ENCODE results near the gene ATP6V0E2.

Gene ATP6V0E2

DNA sequence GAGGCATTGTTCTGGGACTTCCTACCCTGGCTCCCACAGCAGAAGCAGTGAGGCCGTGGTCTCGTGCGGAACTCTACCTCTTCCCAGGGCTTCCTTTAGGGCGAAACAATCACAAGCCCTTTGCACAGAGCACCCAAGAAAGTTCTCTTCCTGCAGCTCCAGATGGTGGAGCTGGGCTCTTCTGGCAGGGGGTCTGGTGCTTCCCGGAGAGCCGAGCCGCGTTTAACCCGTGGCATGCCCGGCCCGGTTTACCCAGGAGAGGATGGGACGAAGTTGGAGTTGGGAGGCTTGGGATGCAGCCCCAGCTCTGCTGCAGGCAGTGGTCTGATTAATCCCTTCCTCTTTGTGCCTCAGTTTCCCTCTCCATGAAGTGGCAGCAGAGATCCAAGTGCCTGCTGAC lies 9.0 kb upstream of the ATP6V0E2 start:
- DNase-seq, result no peak

DNA sequence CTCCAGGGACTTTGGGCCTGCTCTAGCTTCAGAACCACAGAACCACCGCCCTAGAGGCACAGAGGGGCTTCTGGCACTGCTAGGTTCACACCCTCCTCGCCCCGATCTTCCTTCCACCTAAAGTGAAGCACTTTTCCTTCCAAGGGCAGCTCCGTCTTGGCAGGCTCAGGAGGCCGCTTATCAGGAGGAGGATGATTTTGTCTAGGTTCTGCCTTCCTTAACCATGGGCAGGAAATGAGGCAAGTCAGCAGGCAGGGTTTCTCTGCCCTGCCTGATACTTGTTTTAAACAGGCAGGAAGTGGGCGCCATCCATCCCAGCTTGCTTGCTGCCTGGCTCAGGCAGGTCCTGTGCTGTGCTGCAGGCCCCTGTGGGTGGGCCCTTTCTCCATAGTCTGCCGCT lies 8.3 kb upstream of the ATP6V0E2 start:
- peak; percentile 36 for DNase-seq

DNA sequence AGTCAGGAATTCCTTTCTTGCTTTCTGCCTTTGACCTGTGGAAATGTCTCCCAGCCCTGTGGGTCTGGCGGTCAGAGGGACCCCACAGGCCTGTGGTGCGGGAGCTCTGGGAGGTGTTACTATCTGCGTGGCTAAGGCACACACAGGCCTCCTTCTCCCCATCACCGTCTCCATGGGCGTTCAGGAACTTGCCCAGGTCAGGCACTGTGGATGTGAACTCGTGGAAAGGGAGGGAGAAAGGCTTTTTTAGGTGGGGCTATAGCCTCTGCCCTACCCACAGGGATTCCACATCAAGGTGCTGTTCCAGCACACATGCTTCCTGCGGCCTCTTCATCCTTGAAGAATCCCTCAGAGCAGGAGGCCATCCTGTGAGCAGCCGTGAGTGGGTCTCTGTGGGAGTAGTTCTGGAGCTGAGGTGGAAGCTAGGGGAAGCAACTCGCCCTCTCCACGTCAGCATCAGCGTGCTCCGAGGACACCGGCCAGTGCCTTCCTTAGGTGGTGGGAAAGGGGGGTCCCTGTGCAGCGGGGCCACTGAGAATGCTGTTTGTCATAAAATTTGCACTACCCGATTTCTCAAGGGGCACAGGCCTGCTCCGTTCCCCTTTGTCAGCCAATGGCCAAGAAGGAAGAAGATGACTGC lies 7.5 kb upstream of the ATP6V0E2 start:
- no peak for DNase-seq

DNA sequence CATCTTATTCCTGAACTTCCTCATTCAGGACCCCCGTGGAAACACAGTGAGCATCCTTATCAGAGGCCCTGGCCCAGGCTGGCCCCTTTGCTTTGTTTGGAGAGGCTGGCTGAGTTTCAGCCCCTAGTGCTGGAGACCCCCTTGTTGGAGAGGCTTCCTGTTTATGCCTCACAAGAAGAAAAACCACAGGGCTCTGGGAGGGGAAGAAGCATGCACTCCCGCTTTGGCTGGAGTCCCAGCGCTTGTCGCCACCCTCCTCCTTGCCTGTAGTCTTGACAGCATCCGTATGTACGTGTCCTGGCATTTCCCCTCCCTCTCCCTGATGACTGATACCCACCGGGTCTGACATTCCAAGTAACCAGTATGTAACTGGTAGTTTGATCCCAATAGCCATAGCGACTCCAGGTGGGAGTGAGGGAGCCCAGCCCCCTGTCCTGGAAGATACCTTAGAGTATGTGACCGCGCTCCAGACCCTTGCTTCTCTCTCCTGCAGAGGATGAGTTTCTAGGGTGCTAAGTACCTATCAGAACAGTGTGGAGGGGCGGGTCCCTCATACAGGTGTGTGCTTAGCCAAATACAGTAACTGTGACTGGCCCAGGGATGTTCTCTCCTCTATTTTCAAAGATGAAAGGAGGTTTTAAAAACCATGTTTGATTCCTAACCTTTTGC lies 6.9 kb upstream of the ATP6V0E2 start:
- DNase-seq, result peak; percentile 24

DNA sequence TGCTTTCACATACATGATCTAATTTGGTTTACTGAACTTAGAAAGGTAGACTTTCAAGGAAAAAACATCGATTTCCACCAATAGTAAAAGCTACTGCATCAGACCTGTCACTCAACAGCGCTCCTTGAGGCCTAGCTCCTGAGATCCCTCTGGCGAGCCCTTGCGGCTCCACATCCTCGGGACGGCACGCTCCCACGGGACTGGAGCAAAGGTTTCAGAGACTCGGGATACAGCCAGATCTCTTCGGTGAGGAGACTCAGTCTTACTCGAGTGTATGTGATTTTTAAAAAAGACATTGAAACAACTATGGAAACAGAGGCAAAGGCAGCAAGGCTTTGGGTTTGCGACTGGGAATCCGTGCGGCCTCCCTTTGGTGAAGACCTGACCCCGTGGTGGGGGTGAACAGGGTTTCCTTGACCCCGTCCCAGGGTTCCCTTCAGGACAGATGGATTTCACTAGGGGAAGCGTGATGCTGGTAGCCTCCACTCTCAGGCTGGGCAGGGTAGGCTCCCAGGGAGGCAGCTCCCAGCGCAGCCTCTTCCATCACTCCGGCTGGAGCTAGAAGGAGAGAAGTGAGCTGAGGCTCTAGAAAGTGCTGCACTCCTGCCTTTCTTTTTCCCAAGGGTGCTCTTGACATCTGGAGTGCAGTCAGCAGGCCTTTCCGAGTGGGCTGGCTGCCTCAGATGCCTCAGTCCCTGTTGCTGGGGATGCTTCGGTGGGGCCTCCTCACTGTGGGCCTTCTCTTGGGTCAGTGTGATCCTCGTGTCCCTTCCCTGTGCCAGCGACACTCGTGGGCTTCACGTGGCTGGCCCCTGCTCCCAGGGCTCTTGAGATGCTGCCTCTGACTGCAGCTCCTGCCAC lies 5.8 kb upstream of the ATP6V0E2 start:
- no peak for DNase-seq

DNA sequence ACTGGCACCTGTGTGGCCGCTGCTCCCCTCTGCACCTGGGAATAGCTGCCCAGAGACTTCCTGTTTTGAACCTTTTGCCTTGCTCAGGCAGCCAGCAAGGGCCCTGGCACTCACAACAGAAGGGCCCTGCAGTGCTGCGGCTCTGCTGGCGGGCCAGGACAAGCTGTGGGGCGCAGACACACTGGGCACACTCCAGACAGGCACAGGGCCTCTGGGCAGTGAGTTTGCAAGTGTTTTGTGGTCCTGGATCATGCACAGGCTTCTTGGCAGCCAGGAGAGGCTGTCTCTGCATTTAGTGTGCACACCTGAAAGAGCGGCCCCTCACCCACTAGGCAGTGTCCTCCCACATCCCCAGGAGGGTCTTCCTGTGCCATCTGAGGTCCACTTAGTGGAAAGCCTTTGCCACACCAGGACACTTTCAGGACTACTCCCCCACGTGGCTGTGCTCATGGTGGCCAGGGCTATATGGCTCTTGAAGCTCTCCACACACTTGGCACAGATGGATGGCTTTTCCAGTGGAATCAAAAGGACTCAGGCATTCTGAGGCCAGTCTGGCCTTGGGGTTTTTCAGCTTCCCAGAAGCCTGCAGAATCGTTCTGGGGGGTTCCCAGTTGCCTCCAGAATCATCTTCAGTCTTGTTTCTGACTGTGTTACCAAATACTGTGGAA lies 5.0 kb upstream of the ATP6V0E2 start:
- DNase-seq, result no peak

DNA sequence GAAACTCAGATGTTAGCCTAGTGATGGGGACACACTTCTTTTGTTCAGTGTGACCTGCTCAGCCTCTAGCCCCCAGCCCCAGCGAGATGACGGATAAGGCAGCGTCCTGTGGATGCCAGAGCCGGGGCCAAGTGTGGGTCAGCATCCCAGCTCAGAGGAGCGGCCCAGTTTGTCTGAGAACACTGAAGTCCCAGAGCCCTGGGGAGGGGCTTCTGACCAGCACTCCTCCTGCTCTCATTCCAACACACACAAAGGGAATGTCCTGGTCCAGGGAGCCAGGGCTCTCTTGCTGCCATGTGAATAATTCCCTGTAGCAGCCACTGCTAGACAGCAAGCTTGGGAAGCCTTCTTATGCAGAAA lies 4.5 kb upstream of the ATP6V0E2 start:
- no peak for DNase-seq

DNA sequence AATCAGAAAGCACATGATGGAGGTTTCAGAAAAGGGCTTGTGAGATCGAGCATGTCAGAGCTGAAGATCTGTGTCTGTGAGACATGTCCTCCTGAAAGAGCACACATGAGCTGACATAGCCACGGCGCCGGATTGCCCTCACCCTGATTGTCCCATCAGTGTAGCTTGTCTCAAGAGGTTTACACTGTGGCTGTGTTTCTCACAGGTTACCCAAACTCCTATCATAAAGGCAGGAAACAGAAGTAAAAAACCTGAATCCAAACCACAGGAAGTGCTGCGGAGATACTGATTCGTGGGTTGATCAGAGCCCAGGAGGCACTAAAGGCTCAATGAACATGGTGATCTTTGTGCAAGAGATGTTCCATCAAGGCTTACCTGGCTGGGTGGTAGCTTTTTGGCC lies 3.9 kb upstream of the ATP6V0E2 start:
- no peak for DNase-seq

DNA sequence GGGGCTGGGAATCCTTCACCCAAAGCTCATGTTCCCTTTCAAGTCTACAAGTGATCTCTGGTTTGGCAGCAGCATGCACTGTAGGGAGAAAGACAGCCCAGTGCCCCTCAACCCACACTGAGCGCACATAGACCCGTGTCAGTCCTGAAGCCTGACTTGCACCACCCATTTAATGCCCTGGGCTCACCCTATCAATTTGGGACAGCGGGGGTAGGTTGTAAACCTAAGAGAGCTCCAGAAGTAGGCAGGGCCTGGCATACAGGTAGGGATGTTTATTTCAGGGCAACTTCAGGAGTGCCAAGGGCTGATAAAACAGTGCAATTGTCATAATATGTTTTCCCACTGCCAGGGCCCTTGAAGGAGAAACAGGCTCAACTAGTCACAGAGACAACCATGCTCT lies 3.5 kb upstream of the ATP6V0E2 start:
- no peak for DNase-seq

DNA sequence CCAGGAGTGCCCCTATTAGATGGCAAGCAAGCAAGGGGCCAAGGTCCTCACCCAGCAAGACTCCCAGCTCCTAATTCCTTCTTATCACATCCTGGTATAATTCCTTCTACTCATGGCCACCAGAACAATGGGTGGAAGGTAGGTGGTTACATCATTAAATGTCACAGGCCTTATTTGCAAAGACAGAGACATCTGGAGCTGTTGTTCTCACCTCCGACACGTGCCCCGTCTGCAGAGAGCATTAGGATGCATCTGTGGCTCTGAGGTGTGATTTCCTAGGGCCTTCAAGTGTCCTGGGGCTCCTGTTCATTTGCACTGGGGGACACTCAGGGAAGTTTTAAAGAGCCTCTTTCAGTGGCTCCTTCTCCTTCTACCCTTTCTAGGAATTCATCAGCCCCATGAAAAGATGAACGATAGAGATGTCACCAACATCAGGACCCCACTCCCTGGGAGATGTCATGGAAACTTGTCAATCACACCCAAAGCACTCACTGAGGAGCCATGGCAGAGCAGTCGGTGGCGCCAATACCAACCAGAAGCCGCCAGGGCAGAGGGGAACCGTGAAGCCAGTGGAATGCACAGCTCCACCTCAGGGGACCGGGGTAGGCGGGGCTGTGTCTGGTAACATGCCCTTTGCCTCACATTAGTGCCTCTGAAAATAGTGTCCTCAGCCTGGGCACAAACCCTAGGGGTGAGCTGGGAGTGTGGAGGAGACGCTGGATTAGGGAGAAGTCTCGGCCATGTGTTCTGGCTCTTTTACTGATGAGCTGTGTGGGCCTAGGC lies 2.9 kb upstream of the ATP6V0E2 start:
- DNase-seq, result no peak

DNA sequence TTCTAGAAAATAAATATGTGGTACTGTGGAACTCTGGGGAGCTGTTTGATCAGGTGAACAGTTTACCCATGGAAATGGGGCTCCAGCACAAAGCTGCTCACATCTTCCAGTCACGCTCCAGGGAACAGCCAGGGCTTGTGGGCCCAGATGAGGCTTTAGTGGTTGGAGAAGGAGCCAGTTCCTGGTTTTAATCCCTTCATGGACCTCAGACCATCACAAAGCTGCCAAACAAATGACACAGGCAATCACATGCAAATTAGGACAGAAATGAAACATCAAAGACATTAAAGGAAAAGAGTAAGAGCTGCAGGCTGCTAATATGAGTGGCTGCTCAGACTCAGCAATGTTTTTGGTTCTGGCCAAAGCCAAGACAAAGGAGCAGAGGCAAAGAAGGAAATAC lies 2.2 kb upstream of the ATP6V0E2 start:
- no peak for DNase-seq

DNA sequence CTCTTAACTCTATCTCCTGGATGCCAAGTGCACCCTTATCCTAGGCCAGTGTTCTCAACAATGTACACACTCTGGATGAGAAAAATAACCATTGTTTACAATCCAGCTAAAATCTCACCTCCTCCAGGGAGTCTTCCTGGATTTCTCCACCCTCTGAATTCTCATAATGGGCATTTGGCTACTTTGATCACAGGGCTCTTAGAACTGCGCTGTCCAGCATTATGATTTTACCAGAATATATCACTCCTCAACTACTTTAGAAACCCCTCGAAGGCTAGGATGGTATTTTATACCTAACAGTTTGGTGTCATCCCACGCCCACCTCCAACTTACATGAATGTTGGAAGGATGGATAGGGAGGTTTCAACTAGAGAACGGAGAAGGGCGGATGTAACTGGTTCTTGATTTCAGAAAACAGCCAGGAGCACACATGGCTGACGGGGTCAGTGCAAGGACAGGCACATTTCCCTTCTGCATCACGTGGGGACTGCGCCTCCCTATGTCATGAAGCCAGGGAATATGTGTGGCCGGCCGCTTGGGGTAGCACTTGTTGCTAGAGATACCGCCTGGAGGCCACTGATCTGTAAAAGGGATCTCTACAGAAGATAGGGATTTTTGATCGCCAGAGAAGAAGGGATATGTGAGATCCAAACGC lies 1.2 kb upstream of the ATP6V0E2 start:
- peak; percentile 67 for DNase-seq

DNA sequence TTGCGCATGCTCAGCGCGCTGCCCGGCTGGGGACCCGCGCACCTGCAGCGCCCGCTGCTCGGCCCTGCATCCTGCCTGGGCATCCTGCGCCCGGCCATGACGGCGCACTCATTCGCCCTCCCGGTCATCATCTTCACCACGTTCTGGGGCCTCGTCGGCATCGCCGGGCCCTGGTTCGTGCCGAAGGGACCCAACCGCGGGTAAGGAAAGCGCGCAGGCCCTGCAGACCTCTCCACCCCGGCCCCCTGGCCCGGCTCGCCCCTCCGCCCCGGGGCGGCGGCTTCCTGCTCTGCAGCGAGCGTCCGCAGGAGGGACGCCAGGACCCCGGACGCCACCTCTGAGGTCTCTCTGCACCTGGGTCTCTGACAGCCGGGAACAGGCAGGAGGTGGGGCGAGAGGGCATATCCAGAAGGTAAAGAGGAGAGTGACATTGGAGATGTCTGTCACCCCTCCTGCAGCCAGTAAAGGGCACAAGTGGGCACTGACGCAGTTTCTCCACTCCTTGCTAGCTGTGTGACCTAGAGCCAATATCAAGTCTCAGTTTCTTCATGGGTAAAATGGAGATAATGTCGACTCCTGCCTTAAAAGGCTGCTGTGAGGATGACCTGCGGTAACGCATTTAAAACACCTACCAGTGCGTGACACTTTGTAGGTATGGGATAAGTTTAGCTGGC lies 338 bp downstream of the ATP6V0E2 start:
- no peak for DNase-seq

DNA sequence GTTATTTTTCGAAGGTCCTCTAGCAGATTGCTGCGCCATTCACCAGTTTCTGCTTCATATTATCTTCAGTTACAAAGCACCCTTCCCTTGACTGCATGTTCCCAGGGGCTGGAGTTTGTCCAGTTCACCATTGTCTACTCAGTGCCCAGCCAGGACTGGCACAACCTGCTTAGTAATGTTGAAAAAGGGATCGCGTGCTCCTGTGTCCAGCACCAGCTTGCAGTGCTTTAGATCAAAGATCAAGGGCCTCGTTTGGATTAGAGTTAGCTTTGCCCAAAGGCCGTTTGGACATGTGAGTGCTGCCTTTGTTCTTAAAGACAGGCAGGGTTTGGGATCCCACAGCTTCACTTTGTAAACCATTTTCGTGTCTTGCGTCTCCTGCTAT lies 867 bp downstream of the ATP6V0E2 start:
- no peak for DNase-seq

DNA sequence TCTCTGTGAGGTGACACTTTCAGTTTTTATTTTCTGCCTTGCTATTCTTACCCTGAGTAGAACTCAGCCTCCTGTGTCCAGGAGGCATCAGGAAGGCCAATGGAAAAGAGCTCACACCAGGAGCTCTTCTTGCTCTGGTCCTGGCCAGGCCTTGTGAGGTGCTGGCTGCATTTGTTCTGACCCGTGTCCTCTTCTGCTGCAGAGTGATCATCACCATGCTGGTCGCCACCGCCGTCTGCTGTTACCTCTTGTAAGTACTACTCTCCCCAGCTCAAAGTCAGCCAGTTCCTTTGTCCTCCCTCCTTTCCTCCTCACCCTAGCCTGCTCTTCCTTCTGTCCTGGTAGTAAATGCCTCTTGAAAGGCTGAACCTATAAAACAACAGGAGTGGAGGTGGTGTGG lies 1.6 kb downstream of the ATP6V0E2 start:
- no peak for DNase-seq

DNA sequence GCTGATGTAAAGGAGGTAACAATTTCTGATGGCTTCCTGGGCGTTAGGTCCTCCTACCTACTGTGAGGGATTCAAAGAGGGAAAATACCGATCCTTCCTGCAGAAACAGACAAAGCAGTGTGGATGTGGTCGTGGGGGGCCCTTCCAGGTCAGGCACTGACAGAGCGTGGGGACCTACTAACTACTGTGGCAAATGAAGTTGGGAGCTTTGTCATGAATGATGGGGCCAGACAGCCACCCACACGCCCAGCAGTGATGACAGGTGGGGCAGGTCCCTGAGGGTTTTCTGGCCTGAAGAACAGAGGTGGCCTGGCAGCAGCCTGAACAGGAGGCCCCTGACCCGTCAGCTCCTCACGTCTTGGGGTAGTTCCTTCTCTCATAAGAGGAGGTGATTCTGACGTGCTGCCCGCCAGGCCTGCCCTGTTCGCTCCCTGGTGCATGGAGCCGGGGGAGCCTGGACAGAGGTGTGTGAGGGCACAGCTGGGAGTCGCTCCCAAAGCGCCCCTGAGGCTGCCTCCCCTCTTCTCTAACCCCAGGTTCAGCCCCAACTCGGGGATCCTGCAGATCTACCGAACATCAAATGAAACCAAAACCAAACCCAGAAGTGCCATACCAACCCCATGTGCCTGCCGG lies 4.2 kb downstream of the ATP6V0E2 start:
- DNase-seq, result no peak

DNA sequence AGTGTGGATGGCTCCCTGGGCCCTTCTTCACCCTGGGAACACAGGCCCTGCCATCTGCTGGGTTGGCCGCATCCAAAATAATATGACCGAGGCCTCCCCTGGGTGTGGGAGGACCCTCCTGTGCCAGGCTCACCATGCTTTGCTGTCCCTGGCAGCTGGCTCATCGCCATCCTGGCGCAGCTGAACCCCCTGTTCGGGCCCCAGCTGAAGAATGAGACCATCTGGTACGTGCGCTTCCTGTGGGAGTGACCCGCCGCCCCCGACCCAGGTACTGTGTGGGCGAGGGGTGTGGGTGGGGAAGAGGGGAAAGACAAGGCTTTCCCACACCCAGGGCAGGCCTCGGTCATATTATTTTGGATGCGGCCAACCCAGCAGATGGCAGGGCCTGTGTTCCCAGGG lies 4.8 kb downstream of the ATP6V0E2 start:
- no peak for DNase-seq

DNA sequence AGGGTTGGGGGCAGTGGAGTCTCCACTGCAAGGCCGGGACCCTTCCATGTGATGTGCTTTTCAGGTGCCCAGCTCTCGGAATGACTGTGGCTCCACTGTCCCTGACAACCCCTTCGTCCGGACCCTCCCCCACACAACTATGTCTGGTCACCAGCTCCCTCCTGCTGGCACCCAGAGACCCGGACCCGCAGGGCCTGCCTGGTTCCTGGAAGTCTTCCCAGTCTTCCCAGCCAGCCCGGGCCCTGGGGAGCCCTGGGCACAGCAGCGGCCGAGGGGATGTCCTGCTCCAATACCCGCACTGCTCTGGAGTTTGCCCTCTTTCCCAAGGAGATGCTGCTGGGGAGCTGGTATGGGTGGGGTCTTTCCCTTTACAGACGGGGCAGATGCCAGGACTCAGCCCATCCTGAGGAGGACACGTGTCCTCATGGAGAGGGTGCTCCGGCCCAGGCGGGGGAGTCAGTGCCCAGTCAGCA lies 5.5 kb downstream of the ATP6V0E2 start:
- DNase-seq, result no peak

DNA sequence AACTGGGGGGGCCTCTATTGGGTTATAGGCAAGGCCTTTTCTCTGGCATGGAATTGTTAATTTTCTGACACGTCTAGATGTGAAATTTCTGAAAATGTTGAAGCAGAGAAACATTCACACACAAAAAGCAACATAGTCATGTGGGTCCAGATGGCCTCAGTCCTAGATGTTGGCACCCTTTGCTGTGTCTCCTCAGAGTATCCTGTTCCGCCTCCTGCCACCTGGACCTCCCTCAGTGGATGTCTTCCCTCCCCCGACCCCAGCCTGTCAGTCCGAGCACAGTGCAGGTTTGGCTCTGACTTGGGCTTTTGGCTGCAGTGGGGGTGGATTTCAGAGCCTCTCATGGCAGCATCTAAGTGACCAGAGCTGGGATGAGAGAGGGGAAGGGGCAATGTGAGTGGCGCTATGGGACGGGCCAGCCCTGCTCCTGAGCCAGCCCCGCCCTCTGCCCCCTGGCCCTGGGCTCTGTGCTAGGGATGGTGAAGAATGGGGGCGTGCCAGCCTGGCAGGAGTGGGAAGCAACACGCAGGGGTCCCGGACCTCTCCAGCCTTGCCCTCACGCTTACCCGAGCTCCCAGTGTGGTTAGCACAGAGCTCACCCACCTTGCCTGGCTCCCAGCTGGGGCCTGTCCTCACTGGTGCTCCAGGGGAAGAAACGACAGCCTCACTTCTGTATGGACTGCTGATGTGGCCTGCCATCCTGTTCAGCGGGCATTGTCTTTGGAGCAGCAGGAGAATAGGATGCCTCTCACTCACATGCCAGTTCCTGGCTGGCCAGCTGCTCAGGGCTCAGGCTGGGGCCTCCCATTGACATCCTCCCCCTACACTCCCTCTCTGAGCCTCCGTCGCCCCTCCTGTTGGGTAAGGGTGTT lies 6.2 kb downstream of the ATP6V0E2 start:
- DNase-seq, result no peak

Measured in MV-4-11 (cell line).